Choroid plexus epithelial cell (primary cell): ENCODE measurements around the gene CNN1.
A peak's percentile ranks its signal among the peaks of the same experiment; 100 is the strongest.

ENCODE experiments used
- DNase-seq: peaks from one replicate; pipeline ENCODE4 v3.0.0-alpha.2; 2010; ENCODE audit warnings: low read depth
- H3K4me3 ChIP-seq: 2 replicates; pipeline ENCODE4 v1.5.1; 2011; ENCODE audit warnings: low read depth, mild to moderate bottlenecking, control low read depth, low read length, moderate library complexity
- TF ChIP-seq, protein P1 (sequence below): conservative IDR thresholded peaks from 2 replicates; pipeline ENCODE4 v1.5.1; 2011; ENCODE audit warnings: low read depth, mild to moderate bottlenecking, control low read depth, inconsistent platforms, low read length, moderate library complexity

The CNN1 gene

DNA sequence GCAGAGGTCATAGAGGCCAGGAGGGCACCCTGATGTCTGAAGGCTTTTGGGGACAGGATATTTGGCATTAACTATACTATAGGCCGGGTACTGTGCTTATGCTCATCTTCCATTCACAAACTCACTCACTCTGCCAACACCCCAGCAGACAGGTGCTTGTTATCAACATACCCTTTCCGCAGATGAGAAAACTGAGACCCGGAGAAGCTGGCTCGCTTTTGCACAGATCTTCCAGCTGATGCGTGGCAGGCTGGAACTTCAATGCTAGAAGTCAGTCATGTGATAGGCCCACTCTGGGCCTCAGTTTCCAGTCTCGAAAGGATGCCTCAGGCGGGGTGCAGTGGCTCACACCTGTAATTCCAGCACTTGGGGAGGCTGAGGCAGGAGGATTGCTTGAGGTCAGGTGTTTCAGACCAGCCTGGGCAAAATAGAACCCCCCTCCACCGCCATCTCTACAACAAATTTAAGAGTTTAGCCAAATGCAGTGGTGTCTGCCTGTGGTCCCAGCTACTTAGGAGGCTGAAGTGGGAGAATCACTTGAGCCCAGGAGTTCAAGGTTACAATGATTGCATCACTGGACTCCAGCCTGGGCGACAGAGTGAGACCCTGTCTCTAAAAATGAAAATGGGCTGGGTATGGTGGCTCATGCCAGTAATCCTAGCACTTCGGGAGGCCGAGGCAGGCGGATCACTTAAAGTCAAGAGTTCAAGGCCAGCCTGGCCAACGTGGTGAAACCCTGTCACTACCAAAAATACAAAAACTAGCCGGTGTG, 9.5 kb downstream of the CNN1 start:
- TF ChIP-seq, protein P1, sequence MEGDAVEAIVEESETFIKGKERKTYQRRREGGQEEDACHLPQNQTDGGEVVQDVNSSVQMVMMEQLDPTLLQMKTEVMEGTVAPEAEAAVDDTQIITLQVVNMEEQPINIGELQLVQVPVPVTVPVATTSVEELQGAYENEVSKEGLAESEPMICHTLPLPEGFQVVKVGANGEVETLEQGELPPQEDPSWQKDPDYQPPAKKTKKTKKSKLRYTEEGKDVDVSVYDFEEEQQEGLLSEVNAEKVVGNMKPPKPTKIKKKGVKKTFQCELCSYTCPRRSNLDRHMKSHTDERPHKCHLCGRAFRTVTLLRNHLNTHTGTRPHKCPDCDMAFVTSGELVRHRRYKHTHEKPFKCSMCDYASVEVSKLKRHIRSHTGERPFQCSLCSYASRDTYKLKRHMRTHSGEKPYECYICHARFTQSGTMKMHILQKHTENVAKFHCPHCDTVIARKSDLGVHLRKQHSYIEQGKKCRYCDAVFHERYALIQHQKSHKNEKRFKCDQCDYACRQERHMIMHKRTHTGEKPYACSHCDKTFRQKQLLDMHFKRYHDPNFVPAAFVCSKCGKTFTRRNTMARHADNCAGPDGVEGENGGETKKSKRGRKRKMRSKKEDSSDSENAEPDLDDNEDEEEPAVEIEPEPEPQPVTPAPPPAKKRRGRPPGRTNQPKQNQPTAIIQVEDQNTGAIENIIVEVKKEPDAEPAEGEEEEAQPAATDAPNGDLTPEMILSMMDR: no peak
- DNase-seq: no peak
- H3K4me3 ChIP-seq: no peak overlapping the region

DNA sequence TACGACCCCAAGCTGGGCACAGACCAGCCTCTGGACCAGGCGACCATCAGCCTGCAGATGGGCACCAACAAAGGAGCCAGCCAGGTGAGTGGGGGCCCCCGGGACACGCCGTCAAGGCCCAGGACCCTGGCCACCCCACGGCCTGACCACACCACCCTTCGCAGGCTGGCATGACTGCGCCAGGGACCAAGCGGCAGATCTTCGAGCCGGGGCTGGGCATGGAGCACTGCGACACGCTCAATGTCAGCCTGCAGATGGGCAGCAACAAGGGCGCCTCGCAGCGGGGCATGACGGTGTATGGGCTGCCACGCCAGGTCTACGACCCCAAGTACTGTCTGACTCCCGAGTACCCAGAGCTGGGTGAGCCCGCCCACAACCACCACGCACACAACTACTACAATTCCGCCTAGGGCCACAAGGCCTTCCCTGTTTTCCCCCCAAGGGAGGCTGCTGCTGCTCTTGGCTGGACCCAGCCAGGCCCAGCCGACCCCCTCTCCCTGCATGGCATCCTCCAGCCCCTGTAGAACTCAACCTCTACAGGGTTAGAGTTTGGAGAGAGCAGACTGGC, 10.8 kb downstream of the CNN1 start:
- no peak for DNase-seq
- H3K4me3 ChIP-seq: no peak overlapping the region
- TF ChIP-seq, protein P1: no peak

DNA sequence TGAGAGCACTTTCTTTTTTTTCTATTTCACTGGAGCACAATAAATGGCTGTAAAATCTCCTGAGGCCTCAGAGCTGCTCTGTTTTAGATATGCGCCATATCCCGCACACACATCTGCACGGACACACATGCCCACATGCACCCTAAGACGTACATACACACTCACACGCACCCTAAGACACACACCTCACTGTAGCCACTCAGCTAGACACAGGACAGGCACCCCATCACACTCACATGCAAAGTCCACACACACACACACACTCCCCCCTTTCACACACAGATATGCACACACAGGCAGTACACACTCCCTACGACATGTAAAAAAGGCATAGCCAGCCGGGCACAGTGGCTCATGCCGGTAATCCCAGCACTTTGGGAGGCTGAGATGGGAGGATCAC, 11.6 kb downstream of the CNN1 start:
- no peak for DNase-seq
- TF ChIP-seq, protein P1: no peak
- H3K4me3 ChIP-seq: no peak overlapping the region

DNA sequence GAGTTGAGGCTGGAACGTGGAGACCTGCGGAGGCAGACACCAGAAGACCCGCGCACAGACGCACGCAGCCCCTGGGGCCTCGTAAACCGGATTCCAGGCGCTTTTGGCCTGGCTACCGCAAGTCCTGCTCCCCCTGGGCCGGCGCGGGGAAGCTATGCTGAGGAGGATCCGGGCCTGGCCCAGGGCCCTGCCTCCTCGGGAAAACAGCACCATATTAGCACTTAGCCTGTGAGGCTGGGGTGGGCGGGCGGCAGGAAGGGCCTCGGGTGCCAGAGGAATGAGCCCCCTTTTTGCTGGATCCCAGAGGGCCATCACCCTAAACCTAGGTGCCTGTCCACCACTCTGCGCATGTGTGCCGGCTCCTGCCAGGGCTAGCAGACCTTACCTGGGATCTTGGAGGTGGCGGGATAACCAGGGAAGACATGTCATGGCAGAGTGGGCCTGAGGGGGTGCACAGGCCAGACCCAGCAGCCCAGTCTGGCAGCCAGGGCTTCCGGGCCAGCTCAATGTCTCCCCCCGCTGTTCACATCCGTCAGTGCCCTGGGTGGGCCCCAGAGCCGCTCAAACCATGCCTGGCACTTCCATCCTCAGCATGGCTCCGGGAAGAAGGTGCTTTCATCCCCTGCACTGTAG, 13.1 kb downstream of the CNN1 start:
- H3K4me3 ChIP-seq: no peak overlapping the region
- TF ChIP-seq, protein P1: peak; percentile 70

DNA sequence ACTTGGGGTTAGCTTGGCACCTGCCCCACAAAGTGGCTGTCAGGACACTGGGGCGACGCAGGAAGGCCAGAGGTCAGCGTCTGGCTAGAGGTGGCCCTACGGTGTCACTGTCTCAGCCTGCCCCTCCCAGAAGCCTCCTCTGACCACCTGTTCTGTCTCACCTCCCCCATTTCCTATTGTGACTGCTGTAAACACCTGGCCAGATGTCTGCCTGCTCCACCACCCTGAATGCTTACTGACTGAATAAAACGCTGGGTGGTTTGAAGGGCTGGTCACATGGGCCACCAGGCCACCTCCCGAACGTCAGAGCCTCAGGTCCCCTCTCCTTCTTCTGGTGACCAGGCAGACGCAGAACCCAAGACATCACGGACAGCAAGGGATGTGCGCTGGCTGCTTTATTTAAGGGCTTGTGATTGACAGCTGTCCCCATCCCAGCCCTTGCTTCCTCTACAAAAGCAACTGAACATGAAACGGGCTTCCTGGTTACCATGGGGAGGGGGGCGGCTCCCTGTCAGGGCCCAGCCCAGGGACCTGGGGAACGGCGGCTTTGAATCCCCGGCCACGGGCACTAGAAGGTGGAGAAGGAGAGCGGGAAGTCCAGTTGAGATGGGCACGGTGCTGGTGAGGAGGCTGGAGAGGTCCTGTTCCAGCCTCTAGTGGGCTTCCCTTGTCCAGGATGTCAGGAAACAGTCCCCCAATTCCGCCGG, 14.2 kb downstream of the CNN1 start:
- H3K4me3 ChIP-seq: no peak overlapping the region
- DNase-seq: no peak
- TF ChIP-seq, protein P1: no peak

More for the DNA sequence above, 13.1 kb downstream of the CNN1 start:
- no peak for DNase-seq

DNA sequence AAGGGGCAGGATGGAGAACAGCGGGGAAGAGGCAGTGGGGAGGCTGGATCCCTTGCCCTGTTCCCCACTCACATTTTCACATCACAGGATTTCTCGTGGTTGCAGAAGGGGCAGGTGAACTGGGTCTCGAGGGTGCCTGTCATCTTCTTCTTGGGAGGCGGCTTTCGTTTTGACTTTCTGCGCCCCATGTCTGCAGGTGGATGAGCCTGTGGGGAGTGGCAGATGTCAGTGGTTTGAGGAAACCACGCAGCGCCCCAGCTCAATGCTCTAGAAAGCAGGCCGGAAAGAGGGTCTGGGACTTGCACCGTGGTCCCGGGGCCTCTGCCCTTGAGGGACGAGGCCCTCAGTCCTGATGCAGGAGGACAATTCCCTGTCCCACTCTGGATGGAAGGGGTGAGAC, 15.5 kb downstream of the CNN1 start:
- TF ChIP-seq, protein P1: no peak
- no peak overlapping the region for H3K4me3 ChIP-seq
- DNase-seq: no peak
